K562 (cell line): ENCODE data around the gene RETN. TPM values are rescaled to one million over a fixed set of nuclear protein-coding genes. Genes with fewer than 3 reads are reported as not detected.

Source experiments
- BCL6 ChIP-seq: fragments of 250-450 bp; sonication (Bioruptor Pico); IDR thresholded peaks from 2 replicates; pipeline ENCODE4 v1.4.0; 2020
- CBFA2T2 ChIP-seq: fragments of 450-650 bp; conservative IDR thresholded peaks from 2 replicates; pipeline ENCODE4 v1.6.1; 2017; ENCODE audit warnings: mild to moderate bottlenecking
- DDX20 ChIP-seq: fragments of 450-650 bp; IDR thresholded peaks from 2 replicates; pipeline ENCODE4 v1.6.1; 2016; ENCODE audit warnings: missing genetic modification characterization, low read depth, mild to moderate bottlenecking, missing compliant biosample characterization, moderate library complexity
- E2F3 ChIP-seq: fragments of 250-450 bp; sonication (Bioruptor Pico); IDR thresholded peaks from 2 replicates; pipeline ENCODE4 v1.4.0; 2020; ENCODE audit warnings: mild to moderate bottlenecking
- ELF1 ChIP-seq: fragments of 200-800 bp; sonication (Bioruptor generic); IDR thresholded peaks from 2 replicates; pipeline ENCODE4 v1.6.1; 2016; ENCODE audit warnings: missing genetic modification characterization, missing compliant biosample characterization
- HNRNPL ChIP-seq: fragments of 200-400 bp; formaldehyde crosslinking; IDR thresholded peaks from 2 replicates; pipeline ENCODE4 v1.6.1; 2017; ENCODE audit warnings: low read depth, mild to moderate bottlenecking, low read length
- NCOR1 ChIP-seq: fragments of 450-650 bp; IDR thresholded peaks from 2 replicates; pipeline ENCODE4 v1.6.1; 2016; ENCODE audit warnings: mild to moderate bottlenecking, moderate library complexity
- ZNF780A ChIP-seq: fragments of 250-450 bp; sonication (Bioruptor Pico); IDR thresholded peaks from 2 replicates; pipeline ENCODE4 v1.5.0; 2021; ENCODE audit warnings: mild to moderate bottlenecking
- polyA plus RNA-seq, 8 experiments: library from polyadenylated mRNA; depleted of rRNA in 4 of 8; stranded (reverse) in 5 of 8; unstranded in 3 of 8; fragments of >200 nt; fragmentation: Nextera tagmentation in 2 of 8; fragmentation: Illumina TruSeq in 1 of 8; extraction: Ambion mirVana in 2 of 8; extraction: Trizol in 1 of 8; gene quantifications; 2 replicates each; pipeline versions ENCODE4 v1.2.1 to v1.2.3, GENCODE V29; 2011 to 2014; ENCODE audit warnings: inconsistent platforms in 1 of 8, missing spikeins in 1 of 8
- total RNA-seq, 7 experiments: library from RNA; depleted of rRNA in 6 of 7; stranded (reverse); fragments of >200 nt in 6 of 7; fragmentation: Illumina TruSeq in 2 of 7; extraction: Trizol in 2 of 7; gene quantifications; 2 replicates each; pipeline versions ENCODE4 v1.2.1 to v1.2.3, GENCODE V29; 2011 to 2021; ENCODE audit warnings: low replicate concordance in 1 of 7
- TF ChIP-seq, protein P1 (sequence below), 2 experiments: fragments of 450-650 bp in 1 of 2; sonication (generic) in 1 of 2; formaldehyde crosslinking in 1 of 2; IDR thresholded peaks; 2 replicates each; pipeline versions ENCODE4 v1.7.1 to v1.9.0; 2016 to 2022; ENCODE audit warnings: inconsistent platforms in 1 of 2, mild to moderate bottlenecking in 1 of 2, missing genetic modification reagents in 1 of 2
- TF ChIP-seq, protein P2 (sequence below): fragments of 250-450 bp; sonication (Bioruptor Pico); IDR thresholded peaks from 2 replicates; pipeline ENCODE4 v1.4.0; 2020; ENCODE audit warnings: mild to moderate bottlenecking
- TF ChIP-seq, protein P3 (sequence below): fragments of 150-350 bp; conservative IDR thresholded peaks from 2 replicates; pipeline ENCODE4 v1.6.1; 2014; ENCODE audit warnings: low read length
- TF ChIP-seq, protein P4 (sequence below), 3 experiments: IDR thresholded peaks in 2 of 3; conservative IDR thresholded peaks in 1 of 3; 2 replicates each; pipeline ENCODE4 v1.5.1; 2011 to 2012; ENCODE audit warnings: low read length in 3 of 3, mild to moderate bottlenecking in 3 of 3, control low read depth in 2 of 3, improper control_type of control experiment in 1 of 3, inconsistent platforms in 1 of 3, low read depth in 1 of 3, mixed read lengths in 1 of 3, moderate library complexity in 1 of 3; ENCODE audit not compliant: insufficient read depth in 2 of 3

Gene RETN
- total and polyA plus RNA-seq, 9 of the 15 experiments (the other 6 are each of a cell fraction or from before 2014, with no cell fraction given), result not detected

DNA sequence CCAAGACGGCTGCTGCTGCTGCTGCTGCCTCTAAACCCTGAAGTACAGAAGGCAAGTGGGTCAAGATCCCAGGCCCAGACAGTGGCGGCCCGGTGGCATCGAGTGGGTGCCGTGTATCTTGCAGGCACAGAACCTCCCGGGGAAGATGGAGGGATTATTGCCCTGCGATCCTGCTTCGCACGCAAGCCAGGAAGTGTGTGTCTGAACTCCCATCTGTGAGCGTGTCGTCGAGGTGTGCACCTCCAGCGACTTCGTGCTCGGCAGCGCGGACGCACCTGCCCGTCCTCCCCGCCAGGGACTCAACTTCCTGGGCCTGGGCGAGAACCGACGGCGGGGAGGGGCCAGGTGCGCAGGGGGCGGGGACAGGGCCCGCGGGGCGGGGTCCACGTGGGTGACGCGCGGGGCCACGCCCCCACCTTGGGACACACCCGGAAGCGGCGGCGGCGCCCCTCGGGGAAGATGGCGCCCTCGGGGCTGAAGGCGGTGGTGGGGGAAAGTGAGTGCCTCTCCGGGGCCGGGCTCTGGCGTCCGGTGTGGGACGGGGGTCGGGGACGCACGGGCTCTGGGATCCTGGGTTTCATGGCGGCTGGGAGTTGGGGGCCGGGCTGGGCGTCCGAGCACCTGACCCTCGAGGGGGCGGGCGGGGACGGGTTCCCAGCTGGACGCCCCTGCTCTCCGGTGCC is 32.0 kb upstream of the RETN start, which contains the start of gene STXBP2 (continued):
- TF ChIP-seq, protein P1, sequence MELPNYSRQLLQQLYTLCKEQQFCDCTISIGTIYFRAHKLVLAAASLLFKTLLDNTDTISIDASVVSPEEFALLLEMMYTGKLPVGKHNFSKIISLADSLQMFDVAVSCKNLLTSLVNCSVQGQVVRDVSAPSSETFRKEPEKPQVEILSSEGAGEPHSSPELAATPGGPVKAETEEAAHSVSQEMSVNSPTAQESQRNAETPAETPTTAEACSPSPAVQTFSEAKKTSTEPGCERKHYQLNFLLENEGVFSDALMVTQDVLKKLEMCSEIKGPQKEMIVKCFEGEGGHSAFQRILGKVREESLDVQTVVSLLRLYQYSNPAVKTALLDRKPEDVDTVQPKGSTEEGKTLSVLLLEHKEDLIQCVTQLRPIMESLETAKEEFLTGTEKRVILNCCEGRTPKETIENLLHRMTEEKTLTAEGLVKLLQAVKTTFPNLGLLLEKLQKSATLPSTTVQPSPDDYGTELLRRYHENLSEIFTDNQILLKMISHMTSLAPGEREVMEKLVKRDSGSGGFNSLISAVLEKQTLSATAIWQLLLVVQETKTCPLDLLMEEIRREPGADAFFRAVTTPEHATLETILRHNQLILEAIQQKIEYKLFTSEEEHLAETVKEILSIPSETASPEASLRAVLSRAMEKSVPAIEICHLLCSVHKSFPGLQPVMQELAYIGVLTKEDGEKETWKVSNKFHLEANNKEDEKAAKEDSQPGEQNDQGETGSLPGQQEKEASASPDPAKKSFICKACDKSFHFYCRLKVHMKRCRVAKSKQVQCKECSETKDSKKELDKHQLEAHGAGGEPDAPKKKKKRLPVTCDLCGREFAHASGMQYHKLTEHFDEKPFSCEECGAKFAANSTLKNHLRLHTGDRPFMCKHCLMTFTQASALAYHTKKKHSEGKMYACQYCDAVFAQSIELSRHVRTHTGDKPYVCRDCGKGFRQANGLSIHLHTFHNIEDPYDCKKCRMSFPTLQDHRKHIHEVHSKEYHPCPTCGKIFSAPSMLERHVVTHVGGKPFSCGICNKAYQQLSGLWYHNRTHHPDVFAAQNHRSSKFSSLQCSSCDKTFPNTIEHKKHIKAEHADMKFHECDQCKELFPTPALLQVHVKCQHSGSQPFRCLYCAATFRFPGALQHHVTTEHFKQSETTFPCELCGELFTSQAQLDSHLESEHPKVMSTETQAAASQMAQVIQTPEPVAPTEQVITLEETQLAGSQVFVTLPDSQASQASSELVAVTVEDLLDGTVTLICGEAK (IDR thresholded peaks at IDR 0.05), result peak; percentile 31; the same call in 1 of the 2 replicates
- TF ChIP-seq, protein P1 (CRISPR knock-in tag; IDR thresholded peaks at IDR 0.05), result no peak
- no peak for TF ChIP-seq ZNF780A (CRISPR knock-in tag)
- no peak for TF ChIP-seq E2F3
- TF ChIP-seq ELF1, result peak; percentile 95
- TF ChIP-seq HNRNPL, result no peak
- TF ChIP-seq BCL6 (CRISPR knock-in tag), result no peak
- TF ChIP-seq, protein P2, sequence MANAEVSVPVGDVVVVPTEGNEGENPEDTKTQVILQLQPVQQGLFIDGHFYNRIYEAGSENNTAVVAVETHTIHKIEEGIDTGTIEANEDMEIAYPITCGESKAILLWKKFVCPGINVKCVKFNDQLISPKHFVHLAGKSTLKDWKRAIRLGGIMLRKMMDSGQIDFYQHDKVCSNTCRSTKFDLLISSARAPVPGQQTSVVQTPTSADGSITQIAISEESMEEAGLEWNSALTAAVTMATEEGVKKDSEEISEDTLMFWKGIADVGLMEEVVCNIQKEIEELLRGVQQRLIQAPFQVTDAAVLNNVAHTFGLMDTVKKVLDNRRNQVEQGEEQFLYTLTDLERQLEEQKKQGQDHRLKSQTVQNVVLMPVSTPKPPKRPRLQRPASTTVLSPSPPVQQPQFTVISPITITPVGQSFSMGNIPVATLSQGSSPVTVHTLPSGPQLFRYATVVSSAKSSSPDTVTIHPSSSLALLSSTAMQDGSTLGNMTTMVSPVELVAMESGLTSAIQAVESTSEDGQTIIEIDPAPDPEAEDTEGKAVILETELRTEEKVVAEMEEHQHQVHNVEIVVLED (CRISPR knock-in tag), result no peak
- TF ChIP-seq NCOR1, result no peak
- TF ChIP-seq, protein P3, sequence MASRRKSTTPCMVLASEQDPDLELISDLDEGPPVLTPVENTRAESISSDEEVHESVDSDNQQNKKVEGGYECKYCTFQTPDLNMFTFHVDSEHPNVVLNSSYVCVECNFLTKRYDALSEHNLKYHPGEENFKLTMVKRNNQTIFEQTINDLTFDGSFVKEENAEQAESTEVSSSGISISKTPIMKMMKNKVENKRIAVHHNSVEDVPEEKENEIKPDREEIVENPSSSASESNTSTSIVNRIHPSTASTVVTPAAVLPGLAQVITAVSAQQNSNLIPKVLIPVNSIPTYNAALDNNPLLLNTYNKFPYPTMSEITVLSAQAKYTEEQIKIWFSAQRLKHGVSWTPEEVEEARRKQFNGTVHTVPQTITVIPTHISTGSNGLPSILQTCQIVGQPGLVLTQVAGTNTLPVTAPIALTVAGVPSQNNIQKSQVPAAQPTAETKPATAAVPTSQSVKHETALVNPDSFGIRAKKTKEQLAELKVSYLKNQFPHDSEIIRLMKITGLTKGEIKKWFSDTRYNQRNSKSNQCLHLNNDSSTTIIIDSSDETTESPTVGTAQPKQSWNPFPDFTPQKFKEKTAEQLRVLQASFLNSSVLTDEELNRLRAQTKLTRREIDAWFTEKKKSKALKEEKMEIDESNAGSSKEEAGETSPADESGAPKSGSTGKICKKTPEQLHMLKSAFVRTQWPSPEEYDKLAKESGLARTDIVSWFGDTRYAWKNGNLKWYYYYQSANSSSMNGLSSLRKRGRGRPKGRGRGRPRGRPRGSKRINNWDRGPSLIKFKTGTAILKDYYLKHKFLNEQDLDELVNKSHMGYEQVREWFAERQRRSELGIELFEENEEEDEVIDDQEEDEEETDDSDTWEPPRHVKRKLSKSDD, result no peak
- no peak for TF ChIP-seq CBFA2T2
- no peak for TF ChIP-seq DDX20 (tag)
- TF ChIP-seq, protein P4, sequence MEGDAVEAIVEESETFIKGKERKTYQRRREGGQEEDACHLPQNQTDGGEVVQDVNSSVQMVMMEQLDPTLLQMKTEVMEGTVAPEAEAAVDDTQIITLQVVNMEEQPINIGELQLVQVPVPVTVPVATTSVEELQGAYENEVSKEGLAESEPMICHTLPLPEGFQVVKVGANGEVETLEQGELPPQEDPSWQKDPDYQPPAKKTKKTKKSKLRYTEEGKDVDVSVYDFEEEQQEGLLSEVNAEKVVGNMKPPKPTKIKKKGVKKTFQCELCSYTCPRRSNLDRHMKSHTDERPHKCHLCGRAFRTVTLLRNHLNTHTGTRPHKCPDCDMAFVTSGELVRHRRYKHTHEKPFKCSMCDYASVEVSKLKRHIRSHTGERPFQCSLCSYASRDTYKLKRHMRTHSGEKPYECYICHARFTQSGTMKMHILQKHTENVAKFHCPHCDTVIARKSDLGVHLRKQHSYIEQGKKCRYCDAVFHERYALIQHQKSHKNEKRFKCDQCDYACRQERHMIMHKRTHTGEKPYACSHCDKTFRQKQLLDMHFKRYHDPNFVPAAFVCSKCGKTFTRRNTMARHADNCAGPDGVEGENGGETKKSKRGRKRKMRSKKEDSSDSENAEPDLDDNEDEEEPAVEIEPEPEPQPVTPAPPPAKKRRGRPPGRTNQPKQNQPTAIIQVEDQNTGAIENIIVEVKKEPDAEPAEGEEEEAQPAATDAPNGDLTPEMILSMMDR (IDR thresholded peaks at IDR 0.05 in 2 of 3, conservative IDR thresholded peaks at IDR 0.05 in 1 of 3; ENCODE audit: insufficient read depth in 2 of 3, low read depth in 1 of 3, low read length in 3 of 3), result no peak; a peak in 1 of 6 replicates
